NCI-H510A (cell line): Measurements from ENCODE around the gene PSME2.

Experiments used
- DNase-seq: peaks from one replicate; lab custom pipeline; 2025; lab: John Stamatoyannopoulos, UW

Gene PSME2

GRCh38 chr14:24151404-24152080, 5.1 kb upstream of the PSME2 start:
- DNase-seq, result no peak

GRCh38 chr14:24150993-24151392, 4.6 kb upstream of the PSME2 start:
- DNase-seq, result no peak

GRCh38 chr14:24150567-24150966, 4.2 kb upstream of the PSME2 start:
- no peak for DNase-seq

GRCh38 chr14:24150061-24150460, 3.7 kb upstream of the PSME2 start:
- DNase-seq, result no peak

- DNase-seq, result no peak
Measured at GRCh38 chr14:24149302-24149969, 3.0 kb upstream of the PSME2 start.

GRCh38 chr14:24147761-24148428, 1.5 kb upstream of the PSME2 start:
- DNase-seq, result no peak

GRCh38 chr14:24146978-24147760, 759 bp upstream of the PSME2 start, which contains the start of gene RNF31:
TSS of gene RNF31 (plus strand) at chr14:24147498. CDS start at chr14:24147699, 201 bp downstream.
- DNase-seq, result peak; percentile 97

GRCh38 chr14:24145690-24146452, 539 bp downstream of the PSME2 start:
- no peak for DNase-seq

- DNase-seq, result no peak
Measured at GRCh38 chr14:24145219-24145618, 1.2 kb downstream of the PSME2 start.

- no peak for DNase-seq
Measured at GRCh38 chr14:24144451-24144850, 2.0 kb downstream of the PSME2 start.

GRCh38 chr14:24143511-24143910, 2.9 kb downstream of the PSME2 start:
- no peak for DNase-seq

GRCh38 chr14:24141097-24141880, 5.1 kb downstream of the PSME2 start, which contains the start of gene EMC9:
TSS of gene EMC9 (minus strand) at chr14:24141591. CDS start at chr14:24141304, 287 bp downstream.
- DNase-seq, result peak; percentile 99

GRCh38 chr14:24139272-24139934, 7.0 kb downstream of the PSME2 start:
- DNase-seq, result peak; percentile 11

- DNase-seq, result no peak
Measured at GRCh38 chr14:24138396-24139271, 7.8 kb downstream of the PSME2 start.

- no peak for DNase-seq
Measured at GRCh38 chr14:24137529-24138395, 8.6 kb downstream of the PSME2 start.

- no peak for DNase-seq
Measured at GRCh38 chr14:24136684-24137528, 9.5 kb downstream of the PSME2 start.
